HFFc6 (cell line): ENCODE data around the gene HIP1R. TPM values are rescaled to one million over a fixed set of nuclear protein-coding genes. Genes with fewer than 3 reads are reported as not detected.

Experiments used
- DNase-seq: peaks from one replicate; pipeline ENCODE4 v3.0.0-alpha.2; 2018
- H3K27ac Mint-ChIP-seq: 2 replicates; pipeline ENCODE4 v1.8.0; 2020; ENCODE audit warnings: mild to moderate bottlenecking, mixed read lengths
- H3K27me3 Mint-ChIP-seq: 2 replicates; pipeline ENCODE4 v1.8.0; 2021; ENCODE audit warnings: mild to moderate bottlenecking, moderate library complexity, mixed read lengths; ENCODE audit not compliant: insufficient read depth
- H3K36me3 Mint-ChIP-seq: 2 replicates; pipeline ENCODE4 v1.8.0; 2021; ENCODE audit warnings: low read depth, mixed read lengths
- H3K4me1 Mint-ChIP-seq: 2 replicates; pipeline ENCODE4 v1.8.0; 2020; ENCODE audit warnings: low read depth, mixed read lengths
- H3K4me3 Mint-ChIP-seq: 2 replicates; pipeline ENCODE4 v1.8.0; 2020; ENCODE audit warnings: mild to moderate bottlenecking, moderate library complexity, mixed read lengths
- H3K9me3 Mint-ChIP-seq: 2 replicates; pipeline ENCODE4 v1.8.0; 2020; ENCODE audit warnings: mild to moderate bottlenecking, mixed read lengths
- CTCF ChIP-seq: fragments of 200-600 bp; sonication (generic); IDR thresholded peaks from 2 replicates; pipeline ENCODE4 v1.5.0; 2021; ENCODE audit warnings: antibody characterized with exemption, mild to moderate bottlenecking
- total RNA-seq, 6 experiments: library from RNA; stranded (reverse); fragmentation: NEBNext Ultra II Directional; extraction: Animal tissue kit (Norgen Biotek cat#: 25700); gene quantifications; 2 replicates in 1 of 6; 3 replicates in 5 of 6; pipeline ENCODE4 v1.2.3, GENCODE V29; 2021

The HIP1R gene
- total RNA-seq, 6 experiments from 2014 or later = 6.7 to 9.8 (median 8.4) TPM

GRCh38 chr12:122894193-122895121 lies 59.2 kb downstream of the HIP1R start:
- DNase-seq = no peak
- Mint-ChIP-seq H3K4me1 (peaks cover 80% of the 10 kb centered on the region), H3K4me3 (peak overlapping the region; percentile 96), H3K36me3 (peaks cover 6% of the 10 kb centered on the region), H3K27me3 (peaks cover 4% of the 10 kb centered on the region), H3K9me3 (peaks cover 6% of the 10 kb centered on the region), H3K27ac (peak overlapping the region; percentile 92)
- no peak for TF ChIP-seq CTCF

- Mint-ChIP-seq H3K4me1 (peaks cover 75% of the 10 kb centered on the region), H3K27ac (peak overlapping the region; percentile 92), H3K27me3 (peaks cover 4% of the 10 kb centered on the region), H3K4me3 (peak overlapping the region; percentile 96), H3K36me3 (peaks cover 6% of the 10 kb centered on the region), H3K9me3 (peaks cover 6% of the 10 kb centered on the region)
- no peak for DNase-seq
- TF ChIP-seq CTCF = no peak
These were observed 60.1 kb downstream of the HIP1R start for GRCh38 chr12:122895320-122895703.

- Mint-ChIP-seq H3K27me3 (peaks cover 4% of the 10 kb centered on the region), H3K9me3 (peaks cover 6% of the 10 kb centered on the region), H3K4me1 (peaks cover 68% of the 10 kb centered on the region), H3K36me3 (peaks cover 6% of the 10 kb centered on the region), H3K4me3 (peak within 1 kb of the TSS; percentile 96), H3K27ac (peak within 1 kb of the TSS; percentile 92)
- TF ChIP-seq CTCF = no peak
- DNase-seq = peak; percentile 80
These were observed 60.7 kb downstream of the HIP1R start, which contains the start of gene VPS37B for GRCh38 chr12:122895704-122896636. TSS of gene VPS37B (minus strand) at chr12:122896124. CDS start at chr12:122896062, 62 bp downstream.

- no peak for TF ChIP-seq CTCF
- Mint-ChIP-seq H3K9me3 (peaks cover 6% of the 10 kb centered on the region), H3K27ac (peak overlapping the region; percentile 92), H3K36me3 (peaks cover 6% of the 10 kb centered on the region), H3K4me3 (peak overlapping the region; percentile 96), H3K4me1 (peaks cover 62% of the 10 kb centered on the region), H3K27me3 (peaks cover 7% of the 10 kb centered on the region)
- DNase-seq = no peak
These were observed 61.4 kb downstream of the HIP1R start for GRCh38 chr12:122896662-122897061.

- peaks cover 8% of the 10 kb centered on the region for H3K27me3 Mint-ChIP-seq
- no peak overlapping the region for H3K27ac Mint-ChIP-seq
- H3K36me3 Mint-ChIP-seq = peaks cover 6% of the 10 kb centered on the region
- TF ChIP-seq CTCF = no peak
- H3K4me3 Mint-ChIP-seq = no peak overlapping the region
- peaks cover 32% of the 10 kb centered on the region for H3K4me1 Mint-ChIP-seq
- peaks cover 6% of the 10 kb centered on the region for H3K9me3 Mint-ChIP-seq
- no peak for DNase-seq
These were observed 64.6 kb downstream of the HIP1R start for GRCh38 chr12:122899887-122900286.
